NCI-H748 (cell line): ENCODE results near the gene KCNJ11.
"Not testable (repeated sequence)": the region's sequence is repeated elsewhere in the genome, so short reads cannot be mapped to it uniquely, and the experiment has no call there.

Experiments
- DNase-seq: peaks from one replicate; lab custom pipeline; 2025; ENCODE audit not compliant: unreplicated experiment; lab: John Stamatoyannopoulos, UW

Gene KCNJ11

DNA sequence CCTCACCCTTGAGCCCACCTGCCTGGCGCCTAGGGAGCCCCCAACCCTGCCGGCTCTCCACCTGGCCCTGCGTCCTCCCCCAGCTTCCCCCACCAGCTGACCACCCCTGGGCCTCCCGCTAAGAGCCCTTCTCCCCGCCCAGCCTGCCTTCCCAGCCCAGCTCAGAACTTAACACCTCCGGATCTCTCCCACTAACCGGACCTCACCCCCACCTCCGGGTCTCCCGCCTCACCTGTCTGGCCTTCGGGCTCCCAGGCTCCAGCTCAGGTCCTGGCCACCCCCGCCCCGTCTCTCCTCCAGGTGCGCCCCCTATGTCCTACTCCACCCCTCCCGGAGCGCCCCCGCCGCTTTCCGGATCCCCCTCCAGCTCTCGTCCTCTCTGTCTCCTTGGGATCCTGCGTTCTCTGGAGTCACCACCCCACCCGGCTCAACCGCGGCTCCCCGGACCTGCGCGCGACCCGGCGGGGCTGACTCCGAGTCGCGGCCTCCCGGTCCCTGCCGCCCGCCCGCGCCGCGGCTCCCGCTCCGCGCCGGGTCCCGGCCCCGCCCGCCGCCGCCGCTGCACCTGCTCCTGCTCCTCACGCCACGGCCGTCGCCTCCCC is at the start of gene KCNJ11:
KCNJ11 (minus strand) TSS at position 51 of the 602 bp plus-strand sequence. CDS start 568 bp downstream, outside the sequence.
- DNase-seq = peak; percentile 68

DNA sequence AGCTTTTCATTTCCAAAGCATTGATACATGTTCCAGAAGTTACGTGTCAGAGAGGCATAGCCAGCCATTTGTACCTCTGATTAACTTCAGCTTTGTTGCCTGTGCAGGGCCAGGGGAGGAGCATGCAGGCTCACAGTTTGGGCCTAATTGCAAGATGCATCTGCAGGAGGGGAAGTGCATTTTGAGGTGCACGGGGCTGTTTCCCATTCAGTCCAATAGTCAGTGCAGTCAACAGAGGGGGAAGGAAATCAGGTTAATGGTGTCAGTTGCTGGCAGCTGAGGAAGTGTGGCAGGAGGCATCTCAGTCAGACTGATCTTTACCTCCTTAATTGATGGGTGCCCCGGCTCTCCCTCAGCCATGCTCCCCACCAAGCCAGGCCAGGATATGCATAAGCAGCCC is 48.9 kb upstream of the KCNJ11 start:
- no peak for DNase-seq

DNA sequence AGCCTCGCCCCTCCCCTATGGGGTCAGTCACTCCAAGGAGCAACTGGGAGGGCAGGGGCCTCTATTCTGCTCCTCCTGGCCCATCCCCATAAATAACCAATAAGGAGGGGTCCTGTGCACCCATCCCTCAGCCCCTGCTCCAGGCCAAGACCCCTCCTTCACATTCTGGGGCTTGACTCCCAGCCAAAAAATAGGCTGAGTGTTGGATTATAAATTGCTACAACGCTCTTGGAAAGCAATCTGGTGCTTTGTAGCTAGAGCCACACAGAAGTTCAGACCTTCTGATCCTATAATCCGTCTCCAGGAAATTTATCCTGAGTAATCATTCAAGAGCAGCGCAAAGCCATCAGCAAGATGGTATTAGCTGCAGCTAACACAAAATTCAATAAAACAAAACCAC is 45.6 kb upstream of the KCNJ11 start:
- DNase-seq = no peak

DNA sequence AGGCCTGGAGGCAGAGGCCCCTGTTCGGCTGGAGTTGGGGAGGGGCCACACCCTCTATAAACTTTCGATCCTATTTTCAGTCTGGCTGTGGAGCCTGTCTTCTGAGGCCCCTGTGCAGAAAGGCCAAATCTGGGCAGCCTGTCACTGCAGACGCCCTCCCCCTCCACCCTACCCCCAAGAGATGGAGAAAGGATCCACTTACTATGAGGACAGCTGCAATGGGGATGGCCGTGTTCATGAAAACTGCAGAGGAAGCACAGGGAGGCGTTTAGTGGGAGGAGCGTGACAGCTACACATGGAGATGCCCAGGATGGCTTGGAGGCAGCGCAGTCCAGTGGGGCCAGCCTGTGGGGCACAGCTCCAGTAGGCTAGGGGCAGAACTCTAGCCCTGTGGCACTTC is 43.5 kb upstream of the KCNJ11 start:
- DNase-seq = no peak

DNA sequence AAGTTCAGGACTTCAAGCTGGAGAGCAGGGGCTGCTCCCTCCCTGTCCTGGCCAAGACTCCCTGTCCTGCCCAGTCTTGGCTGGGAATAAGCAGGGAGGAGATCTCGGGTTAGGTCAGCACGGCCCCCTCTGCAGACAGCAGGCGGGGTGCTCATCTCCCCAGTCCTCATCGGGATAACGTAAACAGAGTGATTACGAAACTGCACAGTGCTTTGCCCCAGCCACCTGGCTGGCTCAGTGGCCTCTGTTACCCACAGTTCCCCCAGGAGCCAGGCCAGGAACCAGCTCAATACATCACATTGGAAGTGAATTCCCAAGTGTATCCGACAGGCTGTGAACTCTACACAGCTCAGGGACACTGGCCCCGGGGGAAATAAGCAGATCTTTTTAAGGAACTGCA is 42.7 kb upstream of the KCNJ11 start:
- DNase-seq = no peak

DNA sequence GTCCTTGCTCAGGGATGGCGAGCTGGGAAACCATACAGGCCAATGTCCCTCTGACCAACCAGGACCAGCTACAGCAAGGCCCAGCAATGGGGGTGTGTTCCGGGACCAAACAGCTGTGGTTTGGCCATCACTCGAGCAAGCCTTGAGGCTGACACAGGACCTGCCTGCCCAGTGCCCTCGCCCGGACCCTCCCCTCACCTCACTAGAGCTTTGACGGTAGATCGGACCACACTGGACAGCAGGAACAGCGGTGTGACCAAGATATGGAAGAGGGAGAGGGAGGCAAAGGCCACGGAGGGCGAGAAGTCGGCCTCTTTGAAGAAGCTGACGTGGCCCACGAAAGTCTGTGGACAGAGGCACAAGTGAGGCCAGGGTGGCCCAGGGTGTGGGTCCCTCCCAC is 42.2 kb upstream of the KCNJ11 start:
- DNase-seq = no peak

DNA sequence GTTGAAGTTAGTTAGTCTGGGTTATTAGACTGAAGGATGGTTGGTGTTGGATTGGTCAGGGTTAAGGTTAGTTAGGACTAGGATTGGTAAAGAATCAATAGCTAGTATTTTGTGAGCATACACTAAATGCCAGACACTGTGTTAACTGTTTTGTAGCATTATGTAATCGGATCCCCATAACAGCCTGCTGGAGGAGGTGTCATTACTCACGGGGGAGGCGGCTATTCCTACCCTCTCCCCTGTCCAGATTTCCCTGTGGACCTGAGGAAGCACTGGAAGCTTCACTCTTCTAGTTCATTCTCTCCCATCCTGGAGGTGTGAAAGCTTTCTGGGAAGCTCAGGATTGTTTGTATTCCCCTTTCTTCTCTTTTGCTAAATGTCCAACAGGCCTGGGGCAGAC is 40.5 kb upstream of the KCNJ11 start:
- no peak for DNase-seq

DNA sequence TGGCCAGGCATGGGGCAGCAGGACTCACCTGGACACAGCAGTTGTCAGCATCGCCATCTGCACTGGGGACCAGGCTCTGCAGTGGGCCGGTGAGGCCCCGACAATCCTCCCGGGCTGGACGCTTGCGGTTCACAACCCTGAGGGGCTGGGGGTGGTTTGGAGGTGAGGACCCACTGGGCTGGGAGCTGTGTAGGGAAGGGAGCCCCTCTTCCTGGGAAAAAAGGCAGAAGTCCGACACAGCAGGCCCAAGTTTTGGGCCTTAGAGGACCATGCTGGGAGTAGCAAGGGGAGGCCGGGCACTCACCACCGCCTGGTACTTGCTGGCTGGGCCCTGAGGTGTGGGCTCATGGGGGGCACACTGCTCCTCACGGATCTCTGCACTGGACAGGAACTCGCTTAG is 39.8 kb upstream of the KCNJ11 start:
- DNase-seq = no peak

DNA sequence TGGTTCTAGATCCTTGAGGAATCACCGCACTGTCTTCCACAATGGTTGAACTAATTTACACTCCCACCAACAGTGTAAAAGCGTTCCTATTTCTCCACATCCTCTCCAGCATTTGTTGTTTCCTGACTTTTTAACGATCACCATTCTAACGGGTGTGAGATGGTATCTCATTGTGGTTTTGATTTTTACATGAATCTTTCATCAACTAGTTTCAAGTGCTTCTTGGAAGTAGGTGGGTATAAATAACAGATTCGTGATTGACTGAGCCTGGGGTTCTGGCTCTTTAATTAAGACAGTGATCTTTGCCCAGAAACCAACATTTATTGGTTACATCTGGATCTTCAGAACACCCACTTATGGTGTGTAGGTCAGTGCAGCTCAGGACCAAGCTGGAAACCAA is 37.8 kb upstream of the KCNJ11 start:
- DNase-seq = not testable (repeated sequence)

DNA sequence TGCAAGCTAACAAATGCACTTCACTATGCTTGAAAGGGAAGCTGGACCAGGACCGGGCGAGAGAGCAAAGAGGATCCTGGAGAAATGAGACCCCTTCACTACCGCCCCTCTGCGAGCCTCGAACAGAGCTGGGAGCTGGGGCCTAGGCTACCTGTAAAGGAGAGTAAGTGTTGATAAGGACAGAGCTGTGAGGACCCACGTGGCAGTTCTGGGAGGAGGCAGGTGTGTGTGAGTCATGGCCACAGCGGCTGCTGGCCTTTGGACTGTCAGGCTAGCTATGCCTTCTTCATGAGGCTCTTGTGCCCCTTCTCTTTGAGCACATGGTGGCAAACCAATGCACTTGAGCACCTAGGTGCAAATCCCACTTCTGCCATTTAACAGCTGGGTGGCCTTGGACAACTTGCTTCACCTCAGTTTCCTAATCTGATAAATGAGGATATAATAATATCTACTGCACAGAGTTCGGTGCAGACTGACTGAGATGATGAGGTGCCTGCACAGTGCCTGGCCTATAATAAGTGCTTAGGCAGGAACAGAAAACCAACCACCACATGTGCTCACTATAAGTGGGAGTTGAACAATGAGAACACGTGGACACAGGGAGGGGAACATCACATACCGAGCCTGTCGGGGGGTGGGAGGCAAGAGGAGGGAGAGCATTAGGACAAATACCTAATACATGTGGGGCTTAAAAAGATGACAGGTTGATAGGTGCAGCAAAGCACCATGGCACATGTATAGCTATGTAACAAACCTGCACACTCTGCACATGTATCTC is 35.3 kb upstream of the KCNJ11 start:
- no peak for DNase-seq

DNA sequence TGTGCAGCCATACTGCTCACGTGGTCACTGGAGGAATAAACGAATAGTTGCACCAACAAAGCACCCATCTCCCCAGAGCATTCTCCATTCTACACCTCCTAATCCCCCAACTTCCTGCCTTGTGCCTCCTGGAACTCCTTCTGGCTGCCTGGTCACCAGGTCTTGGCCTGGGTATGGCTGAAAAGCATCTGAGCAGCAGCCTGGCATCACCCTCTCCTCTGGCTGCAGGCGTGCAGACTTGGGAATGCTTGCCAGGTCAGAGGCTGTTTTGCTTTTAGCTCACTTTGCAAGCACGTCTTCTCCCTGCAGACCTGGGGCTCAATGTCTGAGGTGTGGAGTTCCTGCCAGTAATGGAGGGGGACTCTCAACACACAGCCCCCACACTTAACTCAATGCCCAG is 33.3 kb upstream of the KCNJ11 start:
- DNase-seq = no peak

DNA sequence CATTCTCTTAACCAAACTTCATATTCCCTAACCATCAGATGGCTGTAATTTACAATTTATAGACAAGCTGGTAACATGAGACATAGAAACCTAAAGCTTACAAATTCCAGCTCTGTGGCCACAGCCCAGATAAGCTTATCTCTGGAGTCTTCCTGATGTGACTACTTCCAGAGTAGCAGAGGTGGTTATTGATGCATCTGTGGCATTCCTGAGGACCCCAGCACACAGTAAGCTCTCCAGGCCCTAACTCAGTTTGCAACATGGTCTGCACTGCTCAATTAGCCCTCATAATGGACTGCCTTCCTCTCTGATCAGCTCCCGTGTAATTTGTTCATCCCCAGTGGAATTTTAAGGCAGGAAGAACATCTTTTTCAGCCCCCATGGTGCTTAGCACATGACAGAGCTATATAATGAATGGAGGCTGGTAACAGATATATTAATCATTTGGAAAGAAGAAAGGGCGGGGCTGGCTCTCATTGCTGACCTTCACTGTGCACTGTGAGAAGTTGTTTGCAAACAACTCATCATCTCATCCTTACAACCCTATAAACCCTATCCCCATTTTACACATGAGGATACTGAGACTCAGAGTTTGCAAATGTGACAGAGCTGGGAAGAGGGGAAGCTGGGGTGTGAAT is 30.1 kb upstream of the KCNJ11 start:
- DNase-seq = no peak

DNA sequence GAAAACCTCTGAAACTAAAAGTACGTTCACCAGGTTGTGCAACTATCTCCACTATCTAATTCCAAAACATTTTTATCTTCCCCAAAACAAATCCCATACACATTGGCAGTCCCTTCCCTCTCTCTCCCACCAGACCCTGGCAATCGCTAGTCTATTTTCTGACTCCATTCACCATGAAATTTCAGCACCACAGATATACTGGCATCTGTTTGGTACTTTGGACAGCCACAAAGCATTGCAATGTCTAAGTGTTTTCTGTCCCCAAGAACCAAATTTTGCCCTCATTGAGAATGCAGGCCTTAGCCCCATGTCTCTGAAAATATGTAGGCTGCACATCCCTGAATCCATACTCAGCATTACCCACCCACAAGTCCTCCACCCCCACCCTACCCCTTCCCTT is 28.0 kb upstream of the KCNJ11 start:
- DNase-seq = no peak

DNA sequence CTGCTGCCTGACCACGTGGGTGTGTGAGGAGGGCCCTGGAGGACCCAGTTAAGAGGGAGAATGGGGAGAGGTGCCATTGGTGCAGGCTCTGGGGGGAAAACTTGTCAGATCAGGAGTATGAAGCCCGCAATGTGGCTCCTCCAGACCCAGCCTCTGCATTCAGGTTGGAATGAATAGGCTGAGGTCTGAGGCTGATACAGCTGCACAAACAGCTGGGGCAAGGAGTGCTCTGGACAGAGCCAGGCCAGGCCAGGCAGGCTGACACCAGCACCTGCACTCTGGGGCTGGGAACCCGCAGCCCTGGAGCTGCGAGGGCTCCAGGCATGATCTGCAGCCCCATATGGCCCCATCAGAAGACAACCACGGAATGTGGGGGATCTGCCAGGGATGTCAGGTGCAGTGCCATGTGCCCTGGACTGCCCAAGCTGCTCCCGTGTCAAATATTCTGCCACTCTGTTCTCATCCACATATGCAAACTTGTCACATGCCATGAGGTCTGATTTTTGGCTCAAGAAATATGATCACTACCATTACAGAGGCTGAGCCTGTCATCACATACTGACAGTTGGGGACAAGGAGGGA is 27.2 kb upstream of the KCNJ11 start:
- no peak for DNase-seq

DNA sequence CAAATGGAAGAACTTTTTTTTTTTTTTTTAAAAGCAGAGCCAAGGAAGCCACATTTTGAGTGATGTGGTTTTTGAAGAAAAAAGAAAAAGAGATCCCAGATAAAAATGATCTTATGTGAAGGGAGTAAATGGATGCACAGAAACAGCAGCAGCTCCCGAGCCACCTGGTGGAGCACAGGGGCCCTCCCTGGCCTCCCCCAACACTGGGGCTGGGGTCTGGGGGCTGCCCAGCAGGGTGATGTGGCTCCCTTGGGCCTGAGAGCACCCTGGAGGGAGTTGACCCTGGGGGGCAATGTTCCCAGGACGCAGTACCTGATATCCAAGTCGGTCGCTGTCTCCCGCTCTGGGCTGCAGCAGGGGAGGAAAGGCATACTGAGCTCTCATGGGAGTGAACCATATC is 26.5 kb upstream of the KCNJ11 start:
- no peak for DNase-seq

DNA sequence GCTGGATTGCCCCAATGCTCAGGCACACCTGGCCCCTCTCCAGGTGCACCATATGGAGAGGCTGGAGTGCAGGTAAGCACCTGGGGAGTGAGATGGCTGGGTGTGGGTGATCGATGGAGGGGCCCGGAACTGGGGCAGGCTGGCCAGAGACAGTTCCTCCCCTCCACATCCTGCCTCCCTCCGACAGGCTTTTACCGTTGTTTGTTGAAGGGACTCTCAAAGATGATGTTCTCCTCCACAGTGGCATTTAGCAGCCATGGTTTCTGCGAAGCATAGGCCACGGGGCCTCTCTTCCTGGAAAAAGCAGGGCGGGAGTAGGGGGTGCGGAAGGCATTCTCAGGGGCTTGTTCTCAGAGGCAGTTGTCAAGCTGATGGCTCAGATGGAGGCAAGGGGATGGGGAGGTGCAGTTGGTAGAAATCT is 25.9 kb upstream of the KCNJ11 start:
- peak; percentile 67 for DNase-seq

DNA sequence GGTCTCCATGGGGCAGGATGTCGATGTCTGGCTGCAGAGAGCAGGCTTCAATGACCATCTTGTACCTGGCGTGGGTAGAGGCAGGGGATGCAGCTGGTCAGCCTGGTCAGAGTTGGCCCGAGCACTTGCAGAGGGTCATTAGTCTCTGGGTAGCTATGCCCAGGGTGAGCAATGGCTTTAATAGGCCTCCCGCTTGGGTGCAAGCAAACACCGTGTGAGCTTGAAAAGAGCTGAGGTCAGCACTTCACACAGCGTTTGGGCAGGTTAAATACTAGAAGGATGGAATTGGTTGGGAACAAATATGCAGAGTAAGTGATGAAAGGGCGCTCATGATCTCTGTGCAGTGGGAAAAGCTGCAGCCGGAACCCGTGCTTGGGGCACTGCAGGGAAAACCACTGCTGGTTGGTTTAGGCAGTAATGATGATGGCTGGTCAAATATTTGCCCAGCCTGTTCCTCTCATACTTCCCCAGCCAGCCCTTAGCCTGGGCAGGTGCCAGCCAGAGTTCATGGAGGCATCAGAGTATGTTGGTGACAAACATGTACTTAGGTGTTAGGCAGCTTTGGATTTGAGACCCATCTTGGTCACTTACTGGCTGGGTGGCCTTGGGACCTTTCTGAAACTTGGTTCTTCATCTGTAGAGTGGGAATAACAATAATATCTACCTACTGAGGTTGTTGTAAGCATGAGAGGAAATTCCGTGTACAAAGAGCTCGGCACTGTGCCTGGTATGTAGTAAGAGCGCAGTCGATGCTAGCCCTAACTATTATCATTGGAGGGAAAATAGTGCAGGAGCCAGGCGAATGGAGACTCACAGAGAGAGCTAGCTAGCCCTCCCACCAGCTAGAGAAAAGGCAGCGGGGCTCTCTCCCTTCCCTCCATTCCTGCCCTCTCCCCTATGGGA is 25.2 kb upstream of the KCNJ11 start:
- peak; percentile 95 for DNase-seq

DNA sequence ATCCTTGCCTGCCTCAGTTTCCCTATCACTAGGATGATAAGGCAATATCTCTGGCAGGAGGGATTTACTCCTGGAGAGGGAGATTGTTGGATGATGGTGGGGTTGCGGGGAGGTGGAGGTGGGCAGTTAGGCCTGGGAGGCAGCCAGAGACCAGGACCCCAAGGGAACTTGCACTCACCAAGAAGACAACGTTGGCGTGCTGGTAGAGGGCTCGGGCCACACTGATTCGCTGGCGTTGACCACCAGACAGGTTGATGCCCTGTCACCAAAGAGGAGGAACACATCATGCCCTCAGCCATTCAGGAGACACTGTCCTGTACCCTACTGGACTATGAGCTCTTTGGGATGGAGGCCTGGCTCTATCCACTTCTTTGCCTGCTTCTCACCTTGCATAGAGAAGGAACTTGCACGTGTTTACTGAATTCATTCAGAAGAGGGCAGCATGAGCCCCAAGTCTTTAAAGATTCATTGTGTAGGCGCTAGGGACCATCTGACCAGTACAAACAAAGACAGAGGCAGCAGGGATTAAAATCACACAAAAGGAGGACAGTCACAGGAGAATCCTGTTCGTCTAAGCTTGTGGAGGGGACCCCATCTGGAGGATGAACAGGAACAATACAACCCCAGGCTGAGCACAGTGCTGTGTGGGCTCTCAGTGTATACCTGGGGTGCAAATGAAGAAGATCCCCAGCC is 24.2 kb upstream of the KCNJ11 start:
- peak; percentile 74 for DNase-seq

DNA sequence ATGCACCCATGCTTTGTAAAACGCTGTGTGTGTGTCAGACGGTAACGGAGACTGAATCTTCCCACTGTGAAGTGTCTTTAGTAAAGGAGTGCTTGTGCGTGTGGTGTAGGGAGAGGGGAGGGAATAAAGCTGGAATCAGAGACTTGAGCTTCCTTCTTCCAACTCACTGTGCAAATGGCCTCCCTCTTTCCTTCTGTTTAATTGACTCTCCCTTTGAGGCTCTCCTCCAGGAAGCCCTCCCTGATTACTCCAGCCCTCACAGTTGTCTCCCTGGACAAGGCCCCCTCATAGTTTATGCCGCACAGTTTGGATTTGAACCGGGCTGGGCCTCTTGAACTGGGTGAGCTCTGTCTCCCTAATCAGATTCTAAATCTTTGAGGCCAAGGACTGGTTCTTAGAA is 23.0 kb upstream of the KCNJ11 start:
- no peak for DNase-seq

DNA sequence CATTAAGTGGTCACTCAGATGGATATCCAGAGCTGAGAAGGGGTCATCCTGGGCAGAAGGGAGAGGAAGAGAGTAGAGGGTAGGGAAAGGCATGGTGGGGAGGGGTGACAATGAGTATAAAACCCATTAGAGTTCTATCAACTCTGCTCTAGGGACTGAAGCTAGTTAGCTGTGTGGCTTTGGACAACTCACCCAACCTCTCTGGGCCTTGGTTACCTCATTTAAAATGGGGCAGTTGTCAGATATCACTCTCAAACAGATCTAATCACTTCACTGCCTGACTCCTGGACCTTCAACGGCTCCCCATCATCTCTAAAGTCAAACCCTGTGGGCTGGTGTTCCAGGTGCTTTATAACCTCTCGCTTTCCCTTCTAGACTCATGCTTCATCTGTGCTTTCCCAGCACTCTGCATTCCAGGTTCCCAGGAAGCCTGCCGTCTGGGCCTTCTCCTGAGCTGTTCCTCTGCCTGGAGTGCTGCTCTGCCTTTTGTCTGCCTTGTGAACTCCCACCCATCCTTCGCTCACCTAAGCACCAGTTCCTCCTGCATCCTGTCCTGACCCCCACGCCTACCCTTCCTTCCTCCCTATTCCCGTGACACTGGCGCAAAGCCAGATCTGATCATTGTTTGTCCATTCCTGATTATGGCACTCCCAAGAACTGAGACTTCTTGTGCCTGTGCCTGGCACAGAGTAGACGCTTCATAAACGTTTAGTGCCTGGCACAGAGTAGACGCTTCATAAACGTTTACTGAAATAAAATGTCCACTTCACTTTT is 22.3 kb upstream of the KCNJ11 start:
- peak; percentile 49 for DNase-seq
